ENCODE results near the gene PTPRT.
"Not testable (repeated sequence)": the region's sequence is repeated elsewhere in the genome, so short reads cannot be mapped to it uniquely, and the experiment has no call there.

Gene PTPRT

GRCh38 chr20:42902509-42902908, 287.2 kb downstream of the PTPRT start:
- ChIA-PET CTCF (no interaction called here), POLR2A (no interaction called here)
- DNase-seq (ENCODE audit: extremely low spot score): no peak
- no peak for TF ChIP-seq CTCF (IDR thresholded peaks at IDR 0.05; ENCODE audit: control extremely low read depth, extremely low read depth, low read depth, missing control alignments)

- POLR2A ChIA-PET: no interaction called here
- CTCF ChIA-PET: no interaction called here
- TF ChIP-seq CTCF (IDR thresholded peaks at IDR 0.05; ENCODE audit: control extremely low read depth, extremely low read depth, low read depth, missing control alignments): no peak
- DNase-seq (ENCODE audit: extremely low spot score): no peak
These were observed 287.8 kb downstream of the PTPRT start for GRCh38 chr20:42901689-42902440.

- DNase-seq (ENCODE audit: extremely low spot score); POLR2A ChIA-PET: not testable (repeated sequence)
- CTCF ChIA-PET: interaction anchor here (1.3 kb wide), 1 partner anchor 10 kb away, joined by 3 read pairs; no protein-coding TSS in a partner anchor
These were observed 288.9 kb downstream of the PTPRT start for GRCh38 chr20:42900764-42901163.

GRCh38 chr20:42895020-42895419, 294.7 kb downstream of the PTPRT start:
- ChIA-PET CTCF (no interaction called here), POLR2A (no interaction called here)
- TF ChIP-seq CTCF (IDR thresholded peaks at IDR 0.05; ENCODE audit: control extremely low read depth, extremely low read depth, low read depth, missing control alignments): no peak

GRCh38 chr20:42894483-42894882, 295.2 kb downstream of the PTPRT start:
- TF ChIP-seq CTCF (IDR thresholded peaks at IDR 0.05; ENCODE audit: control extremely low read depth, extremely low read depth, low read depth, missing control alignments): no peak
- POLR2A ChIA-PET: no interaction called here
- no peak for DNase-seq (ENCODE audit: extremely low spot score)
- CTCF ChIA-PET: no interaction called here

More at GRCh38 chr20:42895020-42895419, 294.7 kb downstream of the PTPRT start:
- DNase-seq (ENCODE audit: extremely low spot score): no peak

GRCh38 chr20:42889517-42889916, 300.2 kb downstream of the PTPRT start:
- CTCF ChIA-PET: no interaction called here
- TF ChIP-seq CTCF (IDR thresholded peaks at IDR 0.05; ENCODE audit: control extremely low read depth, extremely low read depth, low read depth, missing control alignments): no peak
- POLR2A ChIA-PET: no interaction called here
- no peak for DNase-seq (ENCODE audit: extremely low spot score)

- no peak for TF ChIP-seq CTCF (IDR thresholded peaks at IDR 0.05; ENCODE audit: control extremely low read depth, extremely low read depth, low read depth, missing control alignments)
- ChIA-PET CTCF (no interaction called here), POLR2A (no interaction called here)
- no peak for DNase-seq (ENCODE audit: extremely low spot score)
These were observed 302.4 kb downstream of the PTPRT start for GRCh38 chr20:42887281-42887680.

Data from GM10248 (cell line).